Lower lobe of right lung (tissue), 2 donors: ENCODE measurements around the gene RND3. TPM values are rescaled to one million over a fixed set of nuclear protein-coding genes. Genes with fewer than 3 reads are reported as not detected.

ENCODE experiments used
- ATAC-seq, 2 donors: fragments of 200-7000 bp; cut with Tn5 transposase; one replicate each; pipeline ENCODE4 v1.9.1; 2020 to 2022; ENCODE audit warnings: mild to moderate bottlenecking in 2 of 2, moderate library complexity in 2 of 2
- DNase-seq: peaks from one replicate; pipeline ENCODE4 v3.0.0-alpha.2; 2020
- H3K27ac ChIP-seq: fragments of 200-600 bp; one replicate; pipeline ENCODE4 v1.8.0; 2022
- H3K27me3 ChIP-seq: fragments of 200-600 bp; one replicate; pipeline ENCODE4 v1.8.0; 2022; ENCODE audit warnings: low read depth
- H3K36me3 ChIP-seq: fragments of 200-600 bp; one replicate; pipeline ENCODE4 v1.8.0; 2022; ENCODE audit warnings: mild to moderate bottlenecking
- H3K4me1 ChIP-seq: fragments of 200-600 bp; one replicate; pipeline ENCODE4 v1.8.0; 2022
- H3K4me3 ChIP-seq: fragments of 200-600 bp; one replicate; pipeline ENCODE4 v1.8.0; 2022; ENCODE audit warnings: mild to moderate bottlenecking
- H3K9me3 ChIP-seq: fragments of 200-600 bp; one replicate; pipeline ENCODE4 v1.8.0; 2022
- CTCF ChIP-seq: fragments of 200-600 bp; IDR thresholded peaks from one replicate; pipeline ENCODE4 v1.8.0; 2022; ENCODE audit warnings: antibody characterized with exemption, mild to moderate bottlenecking
- intact Hi-C: fragments of 100-400 bp; cut with DNase I; formaldehyde crosslinking; loops from one replicate; pipeline ENCODE4 v1.11.0; 2022
- total RNA-seq: library from RNA; stranded (reverse); fragmentation: NEBNext Ultra II Directional; extraction: Animal tissue kit (Norgen Biotek cat#: 25700); gene quantifications from one replicate; pipeline ENCODE4 v1.2.1, GENCODE V29; 2021
- donor health status: DM: no; HTN: yes; CAD: no; lungs with severe emphysema.

RND3 gene
- total RNA-seq, 1 donor from 2014 or later: 20.8 TPM

DNA sequence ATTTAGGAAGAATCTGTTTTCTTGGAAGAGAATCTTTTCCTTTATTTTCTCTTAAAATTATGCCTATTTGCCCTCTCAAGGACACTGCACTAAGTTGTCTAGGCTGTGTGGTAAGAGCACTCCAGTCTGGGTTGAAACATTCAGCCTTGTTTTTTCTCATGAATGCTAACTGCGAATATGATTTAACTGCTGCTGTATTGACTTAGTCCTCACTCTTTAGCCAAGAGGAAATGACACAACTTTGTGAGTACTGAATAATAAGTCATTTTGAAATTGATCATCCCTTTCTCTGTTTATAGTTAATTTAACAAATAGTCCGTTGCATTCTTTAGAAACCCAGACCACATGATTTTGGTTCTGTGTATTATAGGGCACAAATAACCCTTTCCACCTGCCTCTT, 4.5 kb upstream of the RND3 start:
- Histone ChIP-seq H3K4me1 (no peaks in the 10 kb centered on the region), H3K27me3 (no peaks in the 10 kb centered on the region), H3K36me3 (no peaks in the 10 kb centered on the region), H3K4me3 (no peak overlapping the region), H3K27ac (no peak overlapping the region), H3K9me3 (no peaks in the 10 kb centered on the region)
- intact Hi-C loops: no loop called here
- no peak for DNase-seq
- no peak for ATAC-seq
- TF ChIP-seq CTCF: no peak

DNA sequence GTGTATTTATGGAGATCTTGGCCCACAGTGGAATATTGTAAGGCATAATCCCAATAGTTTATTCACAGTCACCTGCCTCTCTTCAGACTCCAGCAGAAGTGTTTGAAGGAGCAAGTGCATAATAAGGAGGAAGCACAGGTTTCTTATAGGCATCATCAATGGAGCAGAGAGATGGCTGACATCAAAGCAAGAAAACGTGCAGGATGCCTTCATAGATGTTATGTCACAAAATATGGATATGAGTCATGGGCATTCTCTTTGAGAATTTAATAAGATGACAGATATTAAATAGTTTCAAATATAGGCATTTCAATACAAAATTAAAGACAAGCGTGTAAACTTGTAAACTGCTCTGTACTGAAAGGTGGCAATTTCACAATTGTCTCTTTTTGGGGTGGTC, 4.0 kb upstream of the RND3 start:
- Histone ChIP-seq H3K27ac (no peak overlapping the region), H3K27me3 (peaks cover under 1% of the 10 kb centered on the region), H3K9me3 (no peaks in the 10 kb centered on the region), H3K36me3 (no peaks in the 10 kb centered on the region), H3K4me3 (no peak overlapping the region), H3K4me1 (no peaks in the 10 kb centered on the region)
- intact Hi-C loops: no loop called here
- no peak for ATAC-seq
- no peak for TF ChIP-seq CTCF
- no peak for DNase-seq

DNA sequence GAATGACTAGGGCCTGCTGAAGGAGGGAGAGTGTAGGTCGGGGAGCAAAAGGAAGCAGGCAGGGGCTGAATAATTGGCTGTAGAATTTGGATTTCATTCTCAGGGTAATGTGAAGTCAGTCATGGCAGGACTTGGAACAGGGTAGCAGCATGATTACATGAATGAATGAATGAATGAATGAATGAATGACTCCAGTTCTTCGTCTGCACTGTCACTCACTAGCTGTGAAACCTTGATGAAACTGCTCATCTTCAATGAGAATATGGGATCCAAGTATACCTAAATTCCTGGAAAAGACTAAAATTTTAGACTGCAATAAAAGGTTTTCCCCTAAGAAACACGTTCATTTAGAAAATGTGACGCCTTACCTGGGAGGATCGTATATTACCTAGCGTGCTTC, 3.0 kb upstream of the RND3 start:
- H3K27me3 ChIP-seq: peaks cover 9% of the 10 kb centered on the region

DNA sequence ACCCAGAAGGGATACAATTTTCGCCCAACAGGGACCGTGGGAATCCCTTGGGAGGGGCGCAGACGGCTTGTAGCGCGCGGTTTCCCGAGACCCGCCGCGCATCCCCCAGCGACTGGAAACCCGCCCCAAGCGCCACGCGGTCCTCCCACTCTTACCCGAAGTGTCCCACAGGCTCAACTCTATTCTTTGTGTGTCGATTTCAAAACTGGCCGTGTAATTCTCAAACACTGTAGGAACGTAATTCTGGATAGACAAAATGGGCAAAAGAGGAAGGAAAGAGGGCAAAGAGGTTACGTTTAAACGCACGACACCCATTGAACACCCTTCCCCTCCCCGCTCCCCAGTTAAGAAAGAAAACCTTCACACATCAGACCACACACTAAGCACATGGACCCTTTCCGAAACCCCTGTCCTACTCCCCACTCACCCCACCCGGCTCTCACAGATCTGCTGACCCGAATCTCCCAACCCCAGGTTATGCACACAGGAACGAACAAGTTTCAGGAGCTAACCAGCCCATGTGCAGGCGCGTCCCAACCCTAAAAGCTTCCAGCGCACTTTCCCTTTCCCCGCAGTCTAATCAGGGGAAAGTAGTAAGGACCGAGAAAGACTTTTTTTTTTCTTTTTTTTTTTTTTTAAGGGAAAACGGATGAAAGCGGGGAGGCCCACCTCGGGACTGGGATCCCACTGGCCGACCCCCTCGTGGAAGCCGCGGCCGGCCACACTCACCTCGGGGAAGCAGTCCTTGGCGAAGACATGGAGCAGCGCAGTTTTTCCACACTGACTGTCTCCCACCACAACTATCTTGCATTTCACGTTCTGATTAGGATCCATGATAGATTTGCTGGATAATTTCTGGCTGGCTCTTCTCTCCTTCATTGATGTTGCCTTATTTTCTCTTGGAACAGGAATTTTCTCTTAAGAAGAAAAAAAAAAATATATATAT, 655 bp downstream of the RND3 start:
- intact Hi-C loops: loop anchor here (10.0 kb wide), 1 partner anchor 892 kb away; no protein-coding TSS in a partner anchor
- H3K4me1 ChIP-seq: peaks cover 27% of the 10 kb centered on the region
- peak; percentile 24 to 50 for ATAC-seq
- peaks cover 18% of the 10 kb centered on the region for H3K27me3 ChIP-seq
- no peaks in the 10 kb centered on the region for H3K36me3 ChIP-seq
- DNase-seq: no peak
- peak overlapping the region; percentile 90 for H3K27ac ChIP-seq
- H3K4me3 ChIP-seq: peak overlapping the region; percentile 71
- H3K9me3 ChIP-seq: no peaks in the 10 kb centered on the region
- no peak for TF ChIP-seq CTCF

More for the DNA sequence above, 3.0 kb upstream of the RND3 start:
- H3K9me3 ChIP-seq: no peaks in the 10 kb centered on the region
- H3K27ac ChIP-seq: no peak overlapping the region
- H3K36me3 ChIP-seq: no peaks in the 10 kb centered on the region
- H3K4me3 ChIP-seq: no peak overlapping the region
- TF ChIP-seq CTCF: no peak
- DNase-seq (no peak), ATAC-seq (no peak)
- H3K4me1 ChIP-seq: peaks cover 1% of the 10 kb centered on the region
- intact Hi-C loops: no loop called here

GRCh38 chr2:150485871-150486538, 1.5 kb downstream of the RND3 start:
- intact Hi-C loops: loop anchor here (10.0 kb wide), 1 partner anchor 891 kb away; no protein-coding TSS in a partner anchor
- Histone ChIP-seq H3K27me3 (peaks cover 18% of the 10 kb centered on the region), H3K36me3 (no peaks in the 10 kb centered on the region), H3K27ac (peak overlapping the region; percentile 90), H3K9me3 (no peaks in the 10 kb centered on the region), H3K4me1 (peaks cover 31% of the 10 kb centered on the region), H3K4me3 (peak overlapping the region; percentile 71)
- DNase-seq: peak; percentile 77
- no peak for TF ChIP-seq CTCF
- ATAC-seq: peak; percentile 81 to 88
